ENCODE data around the gene KCNAB1.

DNA sequence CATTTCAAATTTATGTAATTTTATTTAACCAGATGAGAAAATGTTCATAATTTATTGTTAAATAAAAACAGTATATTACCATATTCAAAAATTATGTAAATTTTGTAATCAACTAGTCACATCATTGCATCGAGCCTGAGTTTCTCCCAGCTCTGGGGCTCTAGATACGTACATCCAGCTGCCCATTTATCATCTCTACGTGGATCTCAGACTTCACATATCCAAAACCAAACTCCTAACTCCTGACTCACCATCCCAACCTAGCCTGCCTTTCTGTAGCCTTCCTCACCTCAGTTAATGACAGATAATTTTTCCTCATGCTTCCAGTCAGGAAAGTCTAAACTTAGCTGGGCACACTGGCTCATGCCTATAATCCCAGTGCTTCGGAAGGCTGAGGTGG, 239.7 kb downstream of the KCNAB1 start:
- TF ChIP-seq, protein P1, sequence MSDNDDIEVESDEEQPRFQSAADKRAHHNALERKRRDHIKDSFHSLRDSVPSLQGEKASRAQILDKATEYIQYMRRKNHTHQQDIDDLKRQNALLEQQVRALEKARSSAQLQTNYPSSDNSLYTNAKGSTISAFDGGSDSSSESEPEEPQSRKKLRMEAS (CRISPR knock-in tag; IDR thresholded peaks at IDR 0.05) = no peak
- no peak for TF ChIP-seq FOXJ3 (CRISPR knock-in tag; IDR thresholded peaks at IDR 0.05; ENCODE audit: borderline replicate concordance)
- TF ChIP-seq, protein P2, sequence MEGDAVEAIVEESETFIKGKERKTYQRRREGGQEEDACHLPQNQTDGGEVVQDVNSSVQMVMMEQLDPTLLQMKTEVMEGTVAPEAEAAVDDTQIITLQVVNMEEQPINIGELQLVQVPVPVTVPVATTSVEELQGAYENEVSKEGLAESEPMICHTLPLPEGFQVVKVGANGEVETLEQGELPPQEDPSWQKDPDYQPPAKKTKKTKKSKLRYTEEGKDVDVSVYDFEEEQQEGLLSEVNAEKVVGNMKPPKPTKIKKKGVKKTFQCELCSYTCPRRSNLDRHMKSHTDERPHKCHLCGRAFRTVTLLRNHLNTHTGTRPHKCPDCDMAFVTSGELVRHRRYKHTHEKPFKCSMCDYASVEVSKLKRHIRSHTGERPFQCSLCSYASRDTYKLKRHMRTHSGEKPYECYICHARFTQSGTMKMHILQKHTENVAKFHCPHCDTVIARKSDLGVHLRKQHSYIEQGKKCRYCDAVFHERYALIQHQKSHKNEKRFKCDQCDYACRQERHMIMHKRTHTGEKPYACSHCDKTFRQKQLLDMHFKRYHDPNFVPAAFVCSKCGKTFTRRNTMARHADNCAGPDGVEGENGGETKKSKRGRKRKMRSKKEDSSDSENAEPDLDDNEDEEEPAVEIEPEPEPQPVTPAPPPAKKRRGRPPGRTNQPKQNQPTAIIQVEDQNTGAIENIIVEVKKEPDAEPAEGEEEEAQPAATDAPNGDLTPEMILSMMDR (IDR thresholded peaks at IDR 0.05) = no peak
- TF ChIP-seq JUN (CRISPR knock-in tag; IDR thresholded peaks at IDR 0.05) = no peak
- TF ChIP-seq ESRRA (CRISPR knock-in tag; IDR thresholded peaks at IDR 0.05; ENCODE audit: borderline replicate concordance) = no peak
- TF ChIP-seq, protein P3, sequence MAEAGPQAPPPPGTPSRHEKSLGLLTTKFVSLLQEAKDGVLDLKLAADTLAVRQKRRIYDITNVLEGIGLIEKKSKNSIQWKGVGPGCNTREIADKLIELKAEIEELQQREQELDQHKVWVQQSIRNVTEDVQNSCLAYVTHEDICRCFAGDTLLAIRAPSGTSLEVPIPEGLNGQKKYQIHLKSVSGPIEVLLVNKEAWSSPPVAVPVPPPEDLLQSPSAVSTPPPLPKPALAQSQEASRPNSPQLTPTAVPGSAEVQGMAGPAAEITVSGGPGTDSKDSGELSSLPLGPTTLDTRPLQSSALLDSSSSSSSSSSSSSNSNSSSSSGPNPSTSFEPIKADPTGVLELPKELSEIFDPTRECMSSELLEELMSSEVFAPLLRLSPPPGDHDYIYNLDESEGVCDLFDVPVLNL (CRISPR knock-in tag; IDR thresholded peaks at IDR 0.05; ENCODE audit: borderline replicate concordance, low read depth) = no peak
- no peak for TF ChIP-seq SMAD4 (CRISPR knock-in tag; IDR thresholded peaks at IDR 0.05)
- no peak for TF ChIP-seq ZNF423 (CRISPR knock-in tag; IDR thresholded peaks at IDR 0.05)

Data from WTC11 (cell line).